DND-41 (cell line): ENCODE data around the gene TGOLN2.

Experiments
- CTCF ChIP-seq: IDR thresholded peaks from 2 replicates; pipeline ENCODE4 v1.5.1; 2012; ENCODE audit warnings: borderline replicate concordance, low read length, moderate library complexity, mild to moderate bottlenecking; ENCODE audit not compliant: poor library complexity, severe bottlenecking; ENCODE audit errors: extremely low read depth
- EZH2 ChIP-seq: IDR thresholded peaks from 3 replicates; pipeline ENCODE4 v1.6.1; 2012; ENCODE audit warnings: borderline replicate concordance, low read depth, mild to moderate bottlenecking, moderate library complexity, low read length, inconsistent platforms; ENCODE audit not compliant: severe bottlenecking

DNA sequence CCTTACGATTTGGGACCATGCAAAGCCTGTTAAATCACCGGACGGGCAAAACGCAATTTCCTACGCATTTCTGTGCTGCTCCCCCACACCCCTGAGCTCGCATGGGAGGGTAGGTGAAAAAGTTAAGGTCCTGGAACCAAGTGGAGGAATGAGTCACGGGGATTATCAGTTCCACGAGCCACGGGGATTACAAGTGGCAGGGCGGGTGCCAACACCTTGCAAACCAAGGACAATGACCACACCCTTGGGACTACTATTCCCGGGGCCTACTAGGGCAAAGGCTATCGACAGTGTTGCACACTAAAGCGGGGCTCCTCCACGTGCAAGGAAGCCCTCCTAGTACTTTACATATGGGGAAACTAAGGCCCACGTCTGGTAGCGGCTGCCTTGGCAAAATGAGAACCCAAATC is 26.1 kb upstream of the TGOLN2 start:
- TF ChIP-seq CTCF (no peak), EZH2 (no peak)
